ENCODE data around the gene EIF2B2.

EIF2B2 gene

GRCh38 chr14:74974364-74975058, 28.2 kb upstream of the EIF2B2 start:
- no peak for DNase-seq (ENCODE audit: low read depth)

- DNase-seq (ENCODE audit: low read depth): no peak
Measured at GRCh38 chr14:74975059-74975810, 27.5 kb upstream of the EIF2B2 start.

- no peak for DNase-seq (ENCODE audit: low read depth)
Measured at GRCh38 chr14:74976264-74977113, 26.2 kb upstream of the EIF2B2 start.

GRCh38 chr14:74977164-74977900, 25.4 kb upstream of the EIF2B2 start:
- DNase-seq (ENCODE audit: low read depth): no peak

- DNase-seq (ENCODE audit: low read depth): no peak
Measured at GRCh38 chr14:74977901-74978385, 24.8 kb upstream of the EIF2B2 start.

GRCh38 chr14:74978416-74978947, 24.2 kb upstream of the EIF2B2 start:
- no peak for DNase-seq (ENCODE audit: low read depth)

GRCh38 chr14:74979029-74979428, 23.7 kb upstream of the EIF2B2 start:
- DNase-seq (ENCODE audit: low read depth): no peak

GRCh38 chr14:74979442-74980397, 23.0 kb upstream of the EIF2B2 start:
- no peak for DNase-seq (ENCODE audit: low read depth)

GRCh38 chr14:74980398-74980730, 22.4 kb upstream of the EIF2B2 start:
- no peak for DNase-seq (ENCODE audit: low read depth)

GRCh38 chr14:74980731-74981461, 21.8 kb upstream of the EIF2B2 start:
- no peak for DNase-seq (ENCODE audit: low read depth)

- no peak for DNase-seq (ENCODE audit: low read depth)
Measured at GRCh38 chr14:74981462-74981782, 21.3 kb upstream of the EIF2B2 start.

- DNase-seq (ENCODE audit: low read depth): no peak
Measured at GRCh38 chr14:74981833-74982232, 20.9 kb upstream of the EIF2B2 start.

GRCh38 chr14:74982661-74983060, 20.1 kb upstream of the EIF2B2 start:
- no peak for DNase-seq (ENCODE audit: low read depth)

- DNase-seq (ENCODE audit: low read depth): no peak
Measured at GRCh38 chr14:74983343-74983742, 19.4 kb upstream of the EIF2B2 start.

- no peak for DNase-seq (ENCODE audit: low read depth)
Measured at GRCh38 chr14:74984236-74985027, 18.3 kb upstream of the EIF2B2 start.

- DNase-seq (ENCODE audit: low read depth): no peak
Measured at GRCh38 chr14:74985028-74985310, 17.8 kb upstream of the EIF2B2 start.

- DNase-seq (ENCODE audit: low read depth): no peak
Measured at GRCh38 chr14:74985806-74986205, 16.9 kb upstream of the EIF2B2 start.

GRCh38 chr14:74988131-74988530, 14.6 kb upstream of the EIF2B2 start:
- no peak for DNase-seq (ENCODE audit: low read depth)

GRCh38 chr14:74988993-74989392, 13.7 kb upstream of the EIF2B2 start:
- no peak for DNase-seq (ENCODE audit: low read depth)

Data from GM04504 (cell line).